HepG2 (cell line): ENCODE measurements around the gene SERPINB6. TPM values are rescaled to one million over a fixed set of nuclear protein-coding genes. Genes with fewer than 3 reads are reported as not detected.
A peak's percentile ranks its signal among the peaks of the same experiment; 100 is the strongest.

Source experiments
- ARNTL ChIP-seq: sonication (generic); formaldehyde crosslinking; IDR thresholded peaks from 2 replicates; pipeline ENCODE4 v1.4.0; 2020; ENCODE audit warnings: mild to moderate bottlenecking, missing genetic modification reagents
- ATF3 ChIP-seq: sonication (generic); formaldehyde crosslinking; IDR thresholded peaks from 2 replicates; pipeline ENCODE4 v1.4.0; 2020; ENCODE audit warnings: missing genetic modification reagents
- CREB1 ChIP-seq, 2 experiments: fragments of 450-650 bp in 1 of 2; IDR thresholded peaks; 2 replicates each; pipeline ENCODE4 v1.6.1; 2016 to 2017; ENCODE audit warnings: control low read depth in 1 of 2, mild to moderate bottlenecking in 1 of 2, missing compliant biosample characterization in 1 of 2, missing genetic modification characterization in 1 of 2
- FOSL2 ChIP-seq: sonication (generic); formaldehyde crosslinking; IDR thresholded peaks from 2 replicates; pipeline ENCODE4 v1.4.0; 2020; ENCODE audit warnings: missing genetic modification reagents
- FOXK1 ChIP-seq: sonication (generic); formaldehyde crosslinking; IDR thresholded peaks from 2 replicates; pipeline ENCODE4 v1.4.0; 2020; ENCODE audit warnings: low read depth, missing genetic modification reagents, borderline replicate concordance
- HIVEP1 ChIP-seq: sonication (generic); formaldehyde crosslinking; IDR thresholded peaks from 2 replicates; pipeline ENCODE4 v1.4.0; 2020; ENCODE audit warnings: mild to moderate bottlenecking, missing genetic modification reagents
- KMT2A ChIP-seq: sonication (generic); formaldehyde crosslinking; IDR thresholded peaks from 2 replicates; pipeline ENCODE4 v1.4.0; 2020; ENCODE audit warnings: missing genetic modification reagents
- MYC ChIP-seq: sonication (generic); formaldehyde crosslinking; IDR thresholded peaks from 2 replicates; pipeline ENCODE4 v1.9.0; 2021; ENCODE audit warnings: missing genetic modification reagents, borderline replicate concordance
- NPAS2 ChIP-seq: sonication (generic); formaldehyde crosslinking; IDR thresholded peaks from 2 replicates; pipeline ENCODE4 v1.8.0; 2022; ENCODE audit warnings: mild to moderate bottlenecking, missing genetic modification reagents, borderline replicate concordance
- PRDM10 ChIP-seq: sonication (generic); formaldehyde crosslinking; IDR thresholded peaks from 2 replicates; pipeline ENCODE4 v1.4.0; 2020; ENCODE audit warnings: low read depth, missing genetic modification reagents
- STAG1 ChIP-seq: sonication (generic); formaldehyde crosslinking; IDR thresholded peaks from 2 replicates; pipeline ENCODE4 v1.4.0; 2020; ENCODE audit warnings: missing genetic modification reagents
- ZMYM2 ChIP-seq: sonication (generic); formaldehyde crosslinking; IDR thresholded peaks from 2 replicates; pipeline ENCODE4 v1.8.0; 2022; ENCODE audit warnings: mild to moderate bottlenecking, missing genetic modification reagents
- ZNF317 ChIP-seq: sonication (generic); formaldehyde crosslinking; IDR thresholded peaks from 2 replicates; pipeline ENCODE4 v1.5.0; 2020; ENCODE audit warnings: mild to moderate bottlenecking, missing genetic modification reagents
- ZNF644 ChIP-seq: IDR thresholded peaks from 2 replicates; pipeline ENCODE4 v1.6.1; 2016; ENCODE audit warnings: low read depth
- polyA plus RNA-seq, 8 experiments: library from polyadenylated mRNA; depleted of rRNA in 3 of 8; stranded (reverse) in 7 of 8; unstranded in 1 of 8; fragments of >200 nt; fragmentation: Illumina TruSeq in 4 of 8; extraction: Trizol in 4 of 8; gene quantifications; 2 replicates each; pipeline versions ENCODE4 v1.2.1 to v1.2.3, GENCODE V29; 2011 to 2016; ENCODE audit warnings: low read depth in 4 of 8, missing spikeins in 1 of 8, mixed read lengths in 1 of 8; ENCODE audit not compliant: insufficient read depth in 1 of 8
- total RNA-seq, 5 experiments: library from RNA; depleted of rRNA; stranded (reverse); fragments of >200 nt; fragmentation: Illumina TruSeq; extraction: Trizol; gene quantifications; 2 replicates each; pipeline ENCODE4 v1.2.3, GENCODE V29; 2016; ENCODE audit warnings: low read depth in 1 of 5
- TF ChIP-seq, protein P1 (sequence below): sonication (generic); formaldehyde crosslinking; IDR thresholded peaks from 2 replicates; pipeline ENCODE4 v1.5.0; 2020; ENCODE audit warnings: mild to moderate bottlenecking, missing genetic modification reagents
- TF ChIP-seq, protein P2 (sequence below): IDR thresholded peaks from 2 replicates; pipeline ENCODE4 v1.6.1; 2016; ENCODE audit warnings: low read depth, missing genetic modification reagents, missing compliant biosample characterization

Gene SERPINB6
- total and polyA plus RNA-seq, 2 of the 13 experiments (the other 11 are each of a cell fraction or from before 2014, with no cell fraction given), result 38.2 to 61.3 TPM

DNA sequence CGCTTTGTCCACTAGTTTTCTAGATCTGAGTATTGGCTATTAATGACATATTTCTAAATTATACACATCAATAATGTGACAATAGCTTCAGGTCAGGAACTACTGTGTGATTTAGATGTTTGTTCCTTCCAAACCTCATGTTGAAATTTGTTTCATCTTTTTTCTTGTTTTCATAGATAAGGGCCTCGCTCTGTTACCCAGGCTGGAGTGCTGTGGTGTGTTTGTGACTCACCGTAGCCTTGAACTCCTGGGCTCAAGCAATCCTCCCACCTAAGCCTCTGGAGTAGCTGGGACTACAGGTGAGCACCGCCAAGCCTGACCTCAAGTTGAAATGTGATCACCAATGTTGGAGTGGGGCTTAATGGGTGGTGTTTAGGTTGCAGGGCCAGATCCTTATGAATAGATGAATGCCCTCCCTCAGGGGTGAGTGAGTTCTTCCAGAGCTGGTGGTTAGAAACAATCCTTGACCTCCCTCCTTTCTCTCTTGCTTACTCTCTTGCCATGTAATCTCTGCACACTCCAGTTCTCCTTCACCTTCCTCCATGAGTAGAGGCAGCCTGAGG, 22.5 kb upstream of the SERPINB6 start (continued):
- TF ChIP-seq ARNTL (CRISPR knock-in tag), result peak; percentile 57; the same call in 1 of the 2 replicates
- peak; percentile 82 for TF ChIP-seq ZNF644 (CRISPR knock-in tag)
- peak; percentile 77; the same call in 1 of the 2 replicates for TF ChIP-seq FOXK1 (CRISPR knock-in tag)
- TF ChIP-seq CREB1 (IDR thresholded peaks at IDR 0.05), result no peak
- TF ChIP-seq CREB1 (CRISPR knock-in tag; IDR thresholded peaks at IDR 0.05), result peak; percentile 80
- peak; percentile 47; the same call in 1 of the 2 replicates for TF ChIP-seq MYC
- TF ChIP-seq, protein P1, sequence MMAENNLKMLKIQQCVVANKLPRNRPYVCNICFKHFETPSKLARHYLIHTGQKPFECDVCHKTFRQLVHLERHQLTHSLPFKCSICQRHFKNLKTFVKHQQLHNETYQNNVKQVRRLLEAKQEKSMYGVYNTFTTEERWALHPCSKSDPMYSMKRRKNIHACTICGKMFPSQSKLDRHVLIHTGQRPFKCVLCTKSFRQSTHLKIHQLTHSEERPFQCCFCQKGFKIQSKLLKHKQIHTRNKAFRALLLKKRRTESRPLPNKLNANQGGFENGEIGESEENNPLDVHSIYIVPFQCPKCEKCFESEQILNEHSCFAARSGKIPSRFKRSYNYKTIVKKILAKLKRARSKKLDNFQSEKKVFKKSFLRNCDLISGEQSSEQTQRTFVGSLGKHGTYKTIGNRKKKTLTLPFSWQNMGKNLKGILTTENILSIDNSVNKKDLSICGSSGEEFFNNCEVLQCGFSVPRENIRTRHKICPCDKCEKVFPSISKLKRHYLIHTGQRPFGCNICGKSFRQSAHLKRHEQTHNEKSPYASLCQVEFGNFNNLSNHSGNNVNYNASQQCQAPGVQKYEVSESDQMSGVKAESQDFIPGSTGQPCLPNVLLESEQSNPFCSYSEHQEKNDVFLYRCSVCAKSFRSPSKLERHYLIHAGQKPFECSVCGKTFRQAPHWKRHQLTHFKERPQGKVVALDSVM (CRISPR knock-in tag), result peak; percentile 72
- peak; percentile 93 for TF ChIP-seq ZMYM2 (CRISPR knock-in tag)
- peak; percentile 90 for TF ChIP-seq ATF3 (CRISPR knock-in tag)
- no peak for TF ChIP-seq NPAS2 (CRISPR knock-in tag)
- peak; percentile 82 for TF ChIP-seq PRDM10 (CRISPR knock-in tag)
- peak; percentile 13; the same call in 1 of the 2 replicates for TF ChIP-seq STAG1 (CRISPR knock-in tag)
- TF ChIP-seq, protein P2, sequence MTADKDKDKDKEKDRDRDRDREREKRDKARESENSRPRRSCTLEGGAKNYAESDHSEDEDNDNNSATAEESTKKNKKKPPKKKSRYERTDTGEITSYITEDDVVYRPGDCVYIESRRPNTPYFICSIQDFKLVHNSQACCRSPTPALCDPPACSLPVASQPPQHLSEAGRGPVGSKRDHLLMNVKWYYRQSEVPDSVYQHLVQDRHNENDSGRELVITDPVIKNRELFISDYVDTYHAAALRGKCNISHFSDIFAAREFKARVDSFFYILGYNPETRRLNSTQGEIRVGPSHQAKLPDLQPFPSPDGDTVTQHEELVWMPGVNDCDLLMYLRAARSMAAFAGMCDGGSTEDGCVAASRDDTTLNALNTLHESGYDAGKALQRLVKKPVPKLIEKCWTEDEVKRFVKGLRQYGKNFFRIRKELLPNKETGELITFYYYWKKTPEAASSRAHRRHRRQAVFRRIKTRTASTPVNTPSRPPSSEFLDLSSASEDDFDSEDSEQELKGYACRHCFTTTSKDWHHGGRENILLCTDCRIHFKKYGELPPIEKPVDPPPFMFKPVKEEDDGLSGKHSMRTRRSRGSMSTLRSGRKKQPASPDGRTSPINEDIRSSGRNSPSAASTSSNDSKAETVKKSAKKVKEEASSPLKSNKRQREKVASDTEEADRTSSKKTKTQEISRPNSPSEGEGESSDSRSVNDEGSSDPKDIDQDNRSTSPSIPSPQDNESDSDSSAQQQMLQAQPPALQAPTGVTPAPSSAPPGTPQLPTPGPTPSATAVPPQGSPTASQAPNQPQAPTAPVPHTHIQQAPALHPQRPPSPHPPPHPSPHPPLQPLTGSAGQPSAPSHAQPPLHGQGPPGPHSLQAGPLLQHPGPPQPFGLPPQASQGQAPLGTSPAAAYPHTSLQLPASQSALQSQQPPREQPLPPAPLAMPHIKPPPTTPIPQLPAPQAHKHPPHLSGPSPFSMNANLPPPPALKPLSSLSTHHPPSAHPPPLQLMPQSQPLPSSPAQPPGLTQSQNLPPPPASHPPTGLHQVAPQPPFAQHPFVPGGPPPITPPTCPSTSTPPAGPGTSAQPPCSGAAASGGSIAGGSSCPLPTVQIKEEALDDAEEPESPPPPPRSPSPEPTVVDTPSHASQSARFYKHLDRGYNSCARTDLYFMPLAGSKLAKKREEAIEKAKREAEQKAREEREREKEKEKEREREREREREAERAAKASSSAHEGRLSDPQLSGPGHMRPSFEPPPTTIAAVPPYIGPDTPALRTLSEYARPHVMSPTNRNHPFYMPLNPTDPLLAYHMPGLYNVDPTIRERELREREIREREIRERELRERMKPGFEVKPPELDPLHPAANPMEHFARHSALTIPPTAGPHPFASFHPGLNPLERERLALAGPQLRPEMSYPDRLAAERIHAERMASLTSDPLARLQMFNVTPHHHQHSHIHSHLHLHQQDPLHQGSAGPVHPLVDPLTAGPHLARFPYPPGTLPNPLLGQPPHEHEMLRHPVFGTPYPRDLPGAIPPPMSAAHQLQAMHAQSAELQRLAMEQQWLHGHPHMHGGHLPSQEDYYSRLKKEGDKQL (CRISPR knock-in tag), result peak; percentile 73; the same call in 1 of the 2 replicates
- peak; percentile 99 for TF ChIP-seq FOSL2 (CRISPR knock-in tag)
- TF ChIP-seq KMT2A (CRISPR knock-in tag), result peak; percentile 13; the same call in 1 of the 2 replicates
- peak; percentile 55; the same call in 1 of the 2 replicates for TF ChIP-seq HIVEP1
- TF ChIP-seq ZNF317 (CRISPR knock-in tag), result 0 out of 2 replicates have a peak, but pooled peaks have one; percentile 37
